Erythroblast (primary cell): ENCODE results near the gene PLA2G2D.
A peak's percentile ranks its signal among the peaks of the same experiment; 100 is the strongest.

Experiments used
- DNase-seq, 2 experiments: peaks; one replicate each; lab custom pipeline; 2025; lab: John Stamatoyannopoulos, UW
- GATA1 ChIP-seq: IDR thresholded peaks from 2 replicates; pipeline ENCODE4 v1.6.1; 2011; ENCODE audit warnings: low read depth, mild to moderate bottlenecking, control low read depth, low read length, moderate library complexity
- POLR2A ChIP-seq: IDR thresholded peaks from 2 replicates; pipeline ENCODE4 v1.6.1; 2011; ENCODE audit warnings: mild to moderate bottlenecking, low read length

The PLA2G2D gene

GRCh38 chr1:20119347-20119746 is at the start of gene PLA2G2D:
TSS of gene PLA2G2D (minus strand) at chr1:20119536. CDS start at chr1:20119498, 38 bp downstream.
- DNase-seq, result no peak
- no peak for TF ChIP-seq POLR2A
- no peak for TF ChIP-seq GATA1

GRCh38 chr1:20168564-20169491 is 49.5 kb upstream of the PLA2G2D start:
- DNase-seq, result no peak
- TF ChIP-seq POLR2A, result no peak
- TF ChIP-seq GATA1, result no peak

- TF ChIP-seq GATA1 (no peak), POLR2A (no peak)
- DNase-seq, result no peak
Observed at GRCh38 chr1:20167126-20167525, 47.8 kb upstream of the PLA2G2D start.

- no peak for DNase-seq
Observed at GRCh38 chr1:20166051-20166450, 46.7 kb upstream of the PLA2G2D start.

GRCh38 chr1:20165522-20165951 is 46.2 kb upstream of the PLA2G2D start:
- TF ChIP-seq POLR2A (no peak), GATA1 (no peak)
- DNase-seq, result peak; percentile 55 to 57

More at GRCh38 chr1:20166051-20166450, 46.7 kb upstream of the PLA2G2D start:
- TF ChIP-seq POLR2A, result no peak
- TF ChIP-seq GATA1, result no peak

GRCh38 chr1:20164694-20165202 is 45.4 kb upstream of the PLA2G2D start:
- TF ChIP-seq POLR2A (no peak), GATA1 (no peak)
- no peak for DNase-seq

GRCh38 chr1:20160034-20160433 is 40.7 kb upstream of the PLA2G2D start:
- DNase-seq, result peak; percentile 53 to 60
- TF ChIP-seq POLR2A (no peak), GATA1 (no peak)

GRCh38 chr1:20158358-20159070 is 39.2 kb upstream of the PLA2G2D start:
- TF ChIP-seq POLR2A (no peak), GATA1 (no peak)
- no peak for DNase-seq

GRCh38 chr1:20154301-20154831 is 35.0 kb upstream of the PLA2G2D start:
- TF ChIP-seq GATA1, result no peak
- TF ChIP-seq POLR2A, result no peak
- no peak for DNase-seq

GRCh38 chr1:20153000-20153418 is 33.7 kb upstream of the PLA2G2D start:
- no peak for TF ChIP-seq POLR2A
- no peak for TF ChIP-seq GATA1

GRCh38 chr1:20152599-20152930 is 33.2 kb upstream of the PLA2G2D start:
- TF ChIP-seq POLR2A (no peak), GATA1 (no peak)
- DNase-seq, result no peak

More at GRCh38 chr1:20153000-20153418, 33.7 kb upstream of the PLA2G2D start:
- DNase-seq, result no peak

- TF ChIP-seq POLR2A, result no peak
- TF ChIP-seq GATA1, result no peak
- DNase-seq, result peak; percentile 69 to 83
Observed at GRCh38 chr1:20151906-20152598, 32.7 kb upstream of the PLA2G2D start.

- DNase-seq, result no peak
- TF ChIP-seq POLR2A (no peak), GATA1 (no peak)
Observed at GRCh38 chr1:20150969-20151368, 31.6 kb upstream of the PLA2G2D start.

GRCh38 chr1:20150326-20150705 is 31.0 kb upstream of the PLA2G2D start:
- TF ChIP-seq POLR2A (no peak), GATA1 (no peak)
- no peak for DNase-seq
